Mesothelial cell of epicardium (in vitro differentiated cells): ENCODE data around the gene BCL2L2. TPM values are rescaled to one million over a fixed set of nuclear protein-coding genes. Genes with fewer than 3 reads are reported as not detected.

Experiments
- DNase-seq, 2 experiments: peaks; one replicate each; pipeline ENCODE4 v3.0.0; 2021; ENCODE audit warnings: low spot score in 2 of 2; ENCODE audit not compliant: unreplicated experiment in 2 of 2
- H3K27ac Mint-ChIP-seq: 2 replicates; pipeline ENCODE4 v1.8.0; 2021; ENCODE audit warnings: mixed read lengths
- H3K27me3 Mint-ChIP-seq: 2 replicates; pipeline ENCODE4 v1.8.0; 2021; ENCODE audit warnings: low read depth, mixed read lengths
- H3K36me3 Mint-ChIP-seq: 2 replicates; pipeline ENCODE4 v1.8.0; 2021; ENCODE audit warnings: mixed read lengths
- H3K4me1 Mint-ChIP-seq: 2 replicates; pipeline ENCODE4 v1.8.0; 2021; ENCODE audit warnings: mixed read lengths
- H3K4me3 Mint-ChIP-seq: 2 replicates; pipeline ENCODE4 v1.8.0; 2021; ENCODE audit warnings: mild to moderate bottlenecking, moderate library complexity, mixed read lengths
- H3K9me3 Mint-ChIP-seq: 2 replicates; pipeline ENCODE4 v1.8.0; 2021; ENCODE audit warnings: mixed read lengths
- total RNA-seq: library from RNA; stranded (reverse); gene quantifications from 3 replicates; pipeline ENCODE4 v1.2.1, GENCODE V29; 2021
- TF ChIP-seq, protein P1 (sequence below): fragments of 200-600 bp; sonication (generic); IDR thresholded peaks from one replicate; pipeline ENCODE4 v1.5.0; 2021; ENCODE audit warnings: antibody characterized with exemption; ENCODE audit not compliant: unreplicated experiment

Gene BCL2L2
- total RNA-seq, 1 donor from 2014 or later = 27.9 TPM

DNA sequence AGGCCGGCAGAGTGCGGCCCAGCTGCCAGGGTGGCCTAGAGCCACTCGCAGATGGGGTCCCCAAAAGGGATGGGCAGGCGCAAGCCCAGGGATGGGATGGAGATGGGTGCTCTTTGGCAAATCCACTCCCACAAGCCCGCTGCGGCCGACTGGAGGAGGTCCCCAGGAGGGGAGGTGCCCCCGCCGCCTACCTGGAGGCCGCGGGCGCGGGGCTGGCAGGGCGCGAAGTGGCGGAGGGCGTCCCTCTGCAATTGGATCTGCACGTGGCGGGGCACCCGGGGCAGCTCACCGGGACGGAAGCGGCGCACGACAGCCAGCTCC is 4.7 kb upstream of the BCL2L2 start:
- Mint-ChIP-seq H3K4me1 (peaks cover 27% of the 10 kb centered on the region), H3K27ac (peak overlapping the region; percentile 90), H3K4me3 (peak overlapping the region; percentile 84), H3K27me3 (no peaks in the 10 kb centered on the region), H3K9me3 (no peaks in the 10 kb centered on the region), H3K36me3 (no peaks in the 10 kb centered on the region)
- no peak for DNase-seq
- TF ChIP-seq, protein P1, sequence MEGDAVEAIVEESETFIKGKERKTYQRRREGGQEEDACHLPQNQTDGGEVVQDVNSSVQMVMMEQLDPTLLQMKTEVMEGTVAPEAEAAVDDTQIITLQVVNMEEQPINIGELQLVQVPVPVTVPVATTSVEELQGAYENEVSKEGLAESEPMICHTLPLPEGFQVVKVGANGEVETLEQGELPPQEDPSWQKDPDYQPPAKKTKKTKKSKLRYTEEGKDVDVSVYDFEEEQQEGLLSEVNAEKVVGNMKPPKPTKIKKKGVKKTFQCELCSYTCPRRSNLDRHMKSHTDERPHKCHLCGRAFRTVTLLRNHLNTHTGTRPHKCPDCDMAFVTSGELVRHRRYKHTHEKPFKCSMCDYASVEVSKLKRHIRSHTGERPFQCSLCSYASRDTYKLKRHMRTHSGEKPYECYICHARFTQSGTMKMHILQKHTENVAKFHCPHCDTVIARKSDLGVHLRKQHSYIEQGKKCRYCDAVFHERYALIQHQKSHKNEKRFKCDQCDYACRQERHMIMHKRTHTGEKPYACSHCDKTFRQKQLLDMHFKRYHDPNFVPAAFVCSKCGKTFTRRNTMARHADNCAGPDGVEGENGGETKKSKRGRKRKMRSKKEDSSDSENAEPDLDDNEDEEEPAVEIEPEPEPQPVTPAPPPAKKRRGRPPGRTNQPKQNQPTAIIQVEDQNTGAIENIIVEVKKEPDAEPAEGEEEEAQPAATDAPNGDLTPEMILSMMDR = no peak

DNA sequence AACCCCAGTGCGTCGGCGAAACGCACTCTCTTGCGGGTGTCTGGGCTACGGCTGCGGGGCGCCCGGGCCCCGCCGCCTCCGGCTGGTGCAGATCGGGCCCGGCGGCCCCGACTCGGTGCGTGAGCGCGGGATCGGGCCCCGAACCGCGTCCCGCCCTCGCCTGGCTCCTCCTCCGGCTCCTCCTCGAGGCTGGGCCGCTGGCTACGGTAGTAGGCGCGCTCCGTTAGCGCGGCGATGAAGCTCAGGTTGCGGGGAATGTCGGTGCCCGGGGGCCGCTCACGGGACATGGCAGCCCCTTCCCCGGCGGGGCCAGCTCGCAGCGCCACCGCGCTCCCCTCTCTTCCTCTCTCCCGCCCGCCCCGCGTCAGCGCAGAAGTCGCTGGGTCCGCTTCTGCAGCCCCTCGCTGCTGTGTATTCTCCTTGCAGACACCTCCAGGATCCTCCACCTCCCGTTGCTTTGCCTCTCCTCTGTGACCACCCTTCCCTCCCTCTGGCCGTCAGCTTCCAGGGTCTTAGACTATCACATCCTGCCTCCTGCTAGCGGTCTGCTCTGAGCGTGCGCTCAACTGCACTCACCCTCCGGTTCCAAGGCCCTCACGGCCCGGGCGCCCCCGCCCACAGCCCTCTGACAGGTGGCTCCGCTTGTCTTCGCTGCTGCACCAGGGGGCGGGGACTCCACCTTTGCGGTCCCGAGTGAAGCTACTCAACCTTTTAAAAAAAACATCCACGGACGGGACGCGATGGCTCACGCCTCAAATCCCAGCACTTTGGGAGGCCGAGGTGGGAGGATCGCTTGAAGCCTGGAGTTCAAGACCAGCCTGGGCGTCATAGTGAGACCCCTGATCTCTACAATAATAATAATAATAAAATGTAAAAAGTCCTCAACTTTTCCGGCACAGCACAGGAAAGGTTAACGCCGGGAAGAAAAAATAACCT is 4.1 kb upstream of the BCL2L2 start, which contains the start of gene PPP1R3E:
PPP1R3E (minus strand) TSS at position 570 of the 936 bp plus-strand sequence; CDS start at position 287, 283 bp downstream.
- Mint-ChIP-seq H3K4me3 (peak within 1 kb of the TSS; percentile 87), H3K4me1 (peaks cover 33% of the 10 kb centered on the region), H3K27ac (peak within 1 kb of the TSS; percentile 97), H3K9me3 (no peaks in the 10 kb centered on the region), H3K27me3 (no peaks in the 10 kb centered on the region), H3K36me3 (no peaks in the 10 kb centered on the region)
- TF ChIP-seq, protein P1 = no peak
- DNase-seq = peak; percentile 47 to 67

DNA sequence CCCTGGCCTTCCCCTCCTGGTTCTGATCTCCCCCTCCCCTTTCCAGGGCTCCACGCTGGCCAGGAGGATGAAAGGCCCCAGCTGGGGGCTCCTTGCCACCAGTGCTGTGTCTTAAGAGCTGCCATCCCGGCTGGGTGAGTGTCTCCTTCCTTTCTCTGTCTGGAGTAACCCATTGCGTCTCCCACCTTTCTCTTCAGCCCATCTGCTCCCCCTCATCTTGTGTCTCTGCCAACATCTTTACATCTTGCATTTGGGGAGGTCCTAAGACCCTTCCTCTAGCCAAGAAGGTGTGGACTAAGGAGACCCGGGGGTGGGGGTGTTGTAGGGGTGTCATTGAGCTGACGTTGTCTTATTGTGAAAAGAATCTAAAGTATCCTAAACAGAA is 505 bp downstream of the BCL2L2 start:
- no peaks in the 10 kb centered on the region for H3K9me3 Mint-ChIP-seq
- no peaks in the 10 kb centered on the region for H3K27me3 Mint-ChIP-seq
- H3K27ac Mint-ChIP-seq = peak overlapping the region; percentile 94
- TF ChIP-seq, protein P1 = no peak
- peaks cover 3% of the 10 kb centered on the region for H3K36me3 Mint-ChIP-seq
- peak overlapping the region; percentile 95 for H3K4me3 Mint-ChIP-seq
- peaks cover 31% of the 10 kb centered on the region for H3K4me1 Mint-ChIP-seq
- DNase-seq = no peak

DNA sequence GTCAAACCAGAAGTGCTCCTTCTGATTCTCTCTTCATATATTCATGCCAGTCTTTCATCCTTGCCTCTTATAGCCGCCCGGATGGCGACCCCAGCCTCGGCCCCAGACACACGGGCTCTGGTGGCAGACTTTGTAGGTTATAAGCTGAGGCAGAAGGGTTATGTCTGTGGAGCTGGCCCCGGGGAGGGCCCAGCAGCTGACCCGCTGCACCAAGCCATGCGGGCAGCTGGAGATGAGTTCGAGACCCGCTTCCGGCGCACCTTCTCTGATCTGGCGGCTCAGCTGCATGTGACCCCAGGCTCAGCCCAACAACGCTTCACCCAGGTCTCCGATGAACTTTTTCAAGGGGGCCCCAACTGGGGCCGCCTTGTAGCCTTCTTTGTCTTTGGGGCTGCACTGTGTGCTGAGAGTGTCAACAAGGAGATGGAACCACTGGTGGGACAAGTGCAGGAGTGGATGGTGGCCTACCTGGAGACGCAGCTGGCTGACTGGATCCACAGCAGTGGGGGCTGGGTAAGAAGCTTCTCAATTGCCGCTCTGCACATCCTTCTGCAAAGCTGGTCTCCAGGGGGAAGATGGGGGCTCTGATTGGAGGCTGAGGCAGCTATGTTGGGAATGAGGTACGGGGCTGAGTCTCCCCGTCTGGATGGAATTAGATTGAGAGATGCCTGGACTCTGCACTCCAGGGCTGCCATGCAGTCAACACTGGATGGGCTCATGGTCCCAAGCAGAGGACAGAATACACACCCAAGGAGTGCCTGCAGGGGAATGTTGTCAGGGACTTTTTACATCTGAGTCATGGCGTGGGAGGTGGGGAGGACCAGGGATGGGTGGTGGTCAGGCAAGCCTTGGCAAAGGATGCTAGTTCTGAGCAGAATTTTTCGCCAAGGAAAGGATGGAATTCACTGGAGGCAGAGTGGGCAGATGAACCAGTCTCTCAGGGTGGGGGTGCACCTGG is 1.3 kb downstream of the BCL2L2 start:
- Mint-ChIP-seq H3K9me3 (no peaks in the 10 kb centered on the region), H3K4me3 (peak overlapping the region; percentile 95), H3K4me1 (peaks cover 31% of the 10 kb centered on the region), H3K27ac (peak overlapping the region; percentile 94), H3K36me3 (peaks cover 8% of the 10 kb centered on the region), H3K27me3 (no peaks in the 10 kb centered on the region)
- TF ChIP-seq, protein P1 = no peak
- DNase-seq = no peak

DNA sequence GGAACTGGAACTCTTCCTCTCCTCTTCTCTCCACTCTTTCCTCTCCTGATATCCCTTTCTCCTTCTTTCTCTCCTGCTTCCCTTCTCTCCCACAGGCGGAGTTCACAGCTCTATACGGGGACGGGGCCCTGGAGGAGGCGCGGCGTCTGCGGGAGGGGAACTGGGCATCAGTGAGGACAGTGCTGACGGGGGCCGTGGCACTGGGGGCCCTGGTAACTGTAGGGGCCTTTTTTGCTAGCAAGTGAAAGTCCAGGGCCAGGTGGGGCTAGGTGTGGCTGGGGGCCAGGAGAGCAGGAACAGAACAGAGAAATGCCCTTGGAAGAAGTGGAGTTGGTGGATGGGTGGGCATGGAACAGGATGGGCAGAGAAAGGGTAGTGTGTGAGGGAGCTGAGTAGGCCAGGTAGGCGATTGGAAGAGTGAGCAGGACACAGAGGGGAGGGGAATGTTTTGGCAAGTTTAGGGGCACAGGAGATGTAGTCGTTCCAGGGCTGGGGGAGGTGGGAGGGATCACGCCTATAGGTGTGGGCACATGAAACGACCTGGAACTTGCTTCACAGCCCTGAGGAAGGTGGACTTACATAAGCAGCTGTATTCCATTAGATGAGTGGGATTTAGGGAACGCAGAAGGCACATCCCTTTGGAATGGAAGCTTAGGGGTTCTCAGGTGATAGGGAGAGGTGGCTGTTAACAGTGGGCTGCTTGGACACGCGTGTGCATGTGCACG is 2.2 kb downstream of the BCL2L2 start:
- no peak overlapping the region for H3K27ac Mint-ChIP-seq
- peak overlapping the region; percentile 95 for H3K4me3 Mint-ChIP-seq
- no peaks in the 10 kb centered on the region for H3K9me3 Mint-ChIP-seq
- H3K36me3 Mint-ChIP-seq = peaks cover 8% of the 10 kb centered on the region
- TF ChIP-seq, protein P1 = no peak
- no peaks in the 10 kb centered on the region for H3K27me3 Mint-ChIP-seq
- DNase-seq = no peak
- H3K4me1 Mint-ChIP-seq = peaks cover 31% of the 10 kb centered on the region
